Stimulated activated memory B cell treated with anti-CD40 and anti-IgM and Interleukin-4, amounts not matched to agents 10 μg/mL and 1 μg/mL and 100 μg/mL, for 72 hours (primary cell): Measurements from ENCODE around the gene FAM131B.

Experiments used
- ATAC-seq: fragments of 150-1000 bp; cut with Tn5 transposase; 2 replicates; pipeline ENCODE4 v1.10.0; 2021
- H3K27ac Mint-ChIP-seq: one replicate; pipeline ENCODE4 v1.8.0; 2022; ENCODE audit warnings: mild to moderate bottlenecking, mixed read lengths
- H3K27me3 Mint-ChIP-seq: one replicate; pipeline ENCODE4 v1.8.0; 2022; ENCODE audit warnings: mixed read lengths
- H3K36me3 Mint-ChIP-seq: one replicate; pipeline ENCODE4 v1.8.0; 2022; ENCODE audit warnings: mixed read lengths
- H3K4me1 Mint-ChIP-seq: one replicate; pipeline ENCODE4 v1.8.0; 2022; ENCODE audit warnings: mixed read lengths
- H3K4me3 Mint-ChIP-seq: one replicate; pipeline ENCODE4 v1.8.0; 2022; ENCODE audit warnings: mild to moderate bottlenecking, moderate library complexity, mixed read lengths
- H3K9me3 Mint-ChIP-seq: one replicate; pipeline ENCODE4 v1.8.0; 2022; ENCODE audit warnings: mixed read lengths

Gene FAM131B

GRCh38 chr7:143389316-143390103 is 27.0 kb upstream of the FAM131B start:
- Mint-ChIP-seq H3K4me3 (no peak overlapping the region), H3K4me1 (no peaks in the 10 kb centered on the region), H3K27ac (no peak overlapping the region), H3K27me3 (no peaks in the 10 kb centered on the region), H3K36me3 (peaks cover 40% of the 10 kb centered on the region), H3K9me3 (no peaks in the 10 kb centered on the region)
- no peak for ATAC-seq

GRCh38 chr7:143388491-143389101 is 26.1 kb upstream of the FAM131B start:
- ATAC-seq = no peak

GRCh38 chr7:143388051-143388450 is 25.5 kb upstream of the FAM131B start:
- no peak for ATAC-seq
- Mint-ChIP-seq H3K27me3 (no peaks in the 10 kb centered on the region), H3K9me3 (no peaks in the 10 kb centered on the region), H3K27ac (no peak overlapping the region), H3K4me3 (no peak overlapping the region), H3K4me1 (peaks cover 4% of the 10 kb centered on the region), H3K36me3 (peaks cover 34% of the 10 kb centered on the region)

More at GRCh38 chr7:143388491-143389101, 26.1 kb upstream of the FAM131B start:
- no peak overlapping the region for H3K4me3 Mint-ChIP-seq
- H3K27ac Mint-ChIP-seq = no peak overlapping the region
- peaks cover 35% of the 10 kb centered on the region for H3K36me3 Mint-ChIP-seq
- H3K27me3 Mint-ChIP-seq = no peaks in the 10 kb centered on the region
- no peaks in the 10 kb centered on the region for H3K9me3 Mint-ChIP-seq
- no peaks in the 10 kb centered on the region for H3K4me1 Mint-ChIP-seq

- no peak for ATAC-seq
- H3K4me1 Mint-ChIP-seq = peaks cover 10% of the 10 kb centered on the region
- H3K4me3 Mint-ChIP-seq = no peak overlapping the region
- H3K27me3 Mint-ChIP-seq = no peaks in the 10 kb centered on the region
- peaks cover 27% of the 10 kb centered on the region for H3K36me3 Mint-ChIP-seq
- no peaks in the 10 kb centered on the region for H3K9me3 Mint-ChIP-seq
- no peak overlapping the region for H3K27ac Mint-ChIP-seq
Measured at GRCh38 chr7:143387156-143387975, 24.9 kb upstream of the FAM131B start.

- Mint-ChIP-seq H3K9me3 (no peaks in the 10 kb centered on the region), H3K4me1 (peaks cover 14% of the 10 kb centered on the region), H3K27me3 (no peaks in the 10 kb centered on the region), H3K27ac (no peak overlapping the region), H3K4me3 (no peak overlapping the region), H3K36me3 (peaks cover 21% of the 10 kb centered on the region)
- ATAC-seq = no peak
Measured at GRCh38 chr7:143385891-143386781, 23.6 kb upstream of the FAM131B start.

GRCh38 chr7:143384661-143385631 is 22.4 kb upstream of the FAM131B start:
- Mint-ChIP-seq H3K4me1 (peaks cover 15% of the 10 kb centered on the region), H3K36me3 (peaks cover 10% of the 10 kb centered on the region), H3K27ac (no peak overlapping the region), H3K9me3 (no peaks in the 10 kb centered on the region), H3K27me3 (no peaks in the 10 kb centered on the region), H3K4me3 (no peak overlapping the region)
- no peak for ATAC-seq

- Mint-ChIP-seq H3K36me3 (peaks cover 2% of the 10 kb centered on the region), H3K27me3 (no peaks in the 10 kb centered on the region), H3K4me3 (no peak overlapping the region), H3K9me3 (no peaks in the 10 kb centered on the region), H3K4me1 (peaks cover 23% of the 10 kb centered on the region), H3K27ac (no peak overlapping the region)
- no peak for ATAC-seq
Measured at GRCh38 chr7:143384148-143384547, 21.6 kb upstream of the FAM131B start.

- Mint-ChIP-seq H3K4me1 (peaks cover 29% of the 10 kb centered on the region), H3K4me3 (no peak overlapping the region), H3K9me3 (no peaks in the 10 kb centered on the region), H3K27ac (no peak overlapping the region), H3K36me3 (no peaks in the 10 kb centered on the region), H3K27me3 (no peaks in the 10 kb centered on the region)
- no peak for ATAC-seq
Measured at GRCh38 chr7:143383642-143383957, 21.1 kb upstream of the FAM131B start.

- peak overlapping the region; percentile 25 for H3K27ac Mint-ChIP-seq
- peaks cover 32% of the 10 kb centered on the region for H3K4me1 Mint-ChIP-seq
- ATAC-seq = no peak
- no peaks in the 10 kb centered on the region for H3K36me3 Mint-ChIP-seq
- peak overlapping the region; percentile 46 for H3K4me3 Mint-ChIP-seq
- H3K9me3 Mint-ChIP-seq = no peaks in the 10 kb centered on the region
- no peaks in the 10 kb centered on the region for H3K27me3 Mint-ChIP-seq
Measured at GRCh38 chr7:143382791-143383641, 20.5 kb upstream of the FAM131B start.

- ATAC-seq = no peak
- peaks cover 34% of the 10 kb centered on the region for H3K4me1 Mint-ChIP-seq
- peak overlapping the region; percentile 71 for H3K4me3 Mint-ChIP-seq
- H3K9me3 Mint-ChIP-seq = no peaks in the 10 kb centered on the region
- H3K27me3 Mint-ChIP-seq = no peaks in the 10 kb centered on the region
- no peaks in the 10 kb centered on the region for H3K36me3 Mint-ChIP-seq
- H3K27ac Mint-ChIP-seq = peak overlapping the region; percentile 25
Measured at GRCh38 chr7:143382126-143382790, 19.7 kb upstream of the FAM131B start.

- Mint-ChIP-seq H3K9me3 (no peaks in the 10 kb centered on the region), H3K4me1 (peaks cover 37% of the 10 kb centered on the region), H3K36me3 (no peaks in the 10 kb centered on the region), H3K27me3 (no peaks in the 10 kb centered on the region), H3K27ac (peak overlapping the region; percentile 25), H3K4me3 (peak overlapping the region; percentile 71)
- peak; percentile 1 for ATAC-seq
Measured at GRCh38 chr7:143381427-143382125, 19.1 kb upstream of the FAM131B start.

GRCh38 chr7:143380646-143381426 is 18.3 kb upstream of the FAM131B start, which contains the start of gene ZYX:
Gene ZYX (plus strand): TSS chr7:143381345. CDS start chr7:143381572, 227 bp downstream.
- no peaks in the 10 kb centered on the region for H3K36me3 Mint-ChIP-seq
- peak within 1 kb of the TSS; percentile 88 for H3K4me3 Mint-ChIP-seq
- peaks cover 45% of the 10 kb centered on the region for H3K4me1 Mint-ChIP-seq
- H3K27me3 Mint-ChIP-seq = no peaks in the 10 kb centered on the region
- no peaks in the 10 kb centered on the region for H3K9me3 Mint-ChIP-seq
- H3K27ac Mint-ChIP-seq = peak within 1 kb of the TSS; percentile 83
- ATAC-seq = peak; percentile 89
